Activated T-helper 17 cell treated with anti-CD3 and anti-CD28 coated beads, Interleukin-2, amount 50 U/mL, for 72 hours (primary cell): ENCODE results near the gene EMSY. TPM values are rescaled to one million over a fixed set of nuclear protein-coding genes. Genes with fewer than 3 reads are reported as not detected.
"Not testable (repeated sequence)": the region's sequence is repeated elsewhere in the genome, so short reads cannot be mapped to it uniquely, and the experiment has no call there.

Experiments
- ATAC-seq: fragments of 150-1000 bp; cut with Tn5 transposase; replicated peaks from 2 replicates; pipeline ENCODE4 v1.10.0; 2021; ENCODE audit warnings: mild to moderate bottlenecking, moderate library complexity
- H3K27ac Mint-ChIP-seq: one replicate; pipeline ENCODE4 v1.8.0; 2022; ENCODE audit warnings: mixed read lengths
- H3K27me3 Mint-ChIP-seq: one replicate; pipeline ENCODE4 v1.8.0; 2022; ENCODE audit warnings: mixed read lengths
- H3K36me3 Mint-ChIP-seq: one replicate; pipeline ENCODE4 v1.8.0; 2022; ENCODE audit warnings: low read depth, mild to moderate bottlenecking, mixed read lengths
- H3K4me1 Mint-ChIP-seq: one replicate; pipeline ENCODE4 v1.8.0; 2022; ENCODE audit warnings: mixed read lengths
- H3K4me3 Mint-ChIP-seq: one replicate; pipeline ENCODE4 v1.8.0; 2022; ENCODE audit warnings: mild to moderate bottlenecking, mixed read lengths
- H3K9me3 Mint-ChIP-seq: one replicate; pipeline ENCODE4 v1.8.0; 2022; ENCODE audit warnings: mixed read lengths
- total RNA-seq, 2 donors: library from RNA; stranded (reverse); gene quantifications; one replicate each; pipeline ENCODE4 v1.2.3, GENCODE V29; 2022

Gene EMSY, protein sequence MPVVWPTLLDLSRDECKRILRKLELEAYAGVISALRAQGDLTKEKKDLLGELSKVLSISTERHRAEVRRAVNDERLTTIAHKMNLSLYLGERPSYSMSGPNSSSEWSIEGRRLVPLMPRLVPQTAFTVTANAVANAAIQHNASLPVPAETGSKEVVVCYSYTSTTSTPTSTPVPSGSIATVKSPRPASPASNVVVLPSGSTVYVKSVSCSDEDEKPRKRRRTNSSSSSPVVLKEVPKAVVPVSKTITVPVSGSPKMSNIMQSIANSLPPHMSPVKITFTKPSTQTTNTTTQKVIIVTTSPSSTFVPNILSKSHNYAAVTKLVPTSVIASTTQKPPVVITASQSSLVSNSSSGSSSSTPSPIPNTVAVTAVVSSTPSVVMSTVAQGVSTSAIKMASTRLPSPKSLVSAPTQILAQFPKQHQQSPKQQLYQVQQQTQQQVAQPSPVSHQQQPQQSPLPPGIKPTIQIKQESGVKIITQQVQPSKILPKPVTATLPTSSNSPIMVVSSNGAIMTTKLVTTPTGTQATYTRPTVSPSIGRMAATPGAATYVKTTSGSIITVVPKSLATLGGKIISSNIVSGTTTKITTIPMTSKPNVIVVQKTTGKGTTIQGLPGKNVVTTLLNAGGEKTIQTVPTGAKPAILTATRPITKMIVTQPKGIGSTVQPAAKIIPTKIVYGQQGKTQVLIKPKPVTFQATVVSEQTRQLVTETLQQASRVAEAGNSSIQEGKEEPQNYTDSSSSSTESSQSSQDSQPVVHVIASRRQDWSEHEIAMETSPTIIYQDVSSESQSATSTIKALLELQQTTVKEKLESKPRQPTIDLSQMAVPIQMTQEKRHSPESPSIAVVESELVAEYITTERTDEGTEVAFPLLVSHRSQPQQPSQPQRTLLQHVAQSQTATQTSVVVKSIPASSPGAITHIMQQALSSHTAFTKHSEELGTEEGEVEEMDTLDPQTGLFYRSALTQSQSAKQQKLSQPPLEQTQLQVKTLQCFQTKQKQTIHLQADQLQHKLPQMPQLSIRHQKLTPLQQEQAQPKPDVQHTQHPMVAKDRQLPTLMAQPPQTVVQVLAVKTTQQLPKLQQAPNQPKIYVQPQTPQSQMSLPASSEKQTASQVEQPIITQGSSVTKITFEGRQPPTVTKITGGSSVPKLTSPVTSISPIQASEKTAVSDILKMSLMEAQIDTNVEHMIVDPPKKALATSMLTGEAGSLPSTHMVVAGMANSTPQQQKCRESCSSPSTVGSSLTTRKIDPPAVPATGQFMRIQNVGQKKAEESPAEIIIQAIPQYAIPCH (N-terminal part only)
- total RNA-seq: 10 to 100 TPM; 30.3 to 52.1 TPM

- Mint-ChIP-seq H3K4me3 (peak within 1 kb of the TSS; percentile 98), H3K36me3 (peaks cover 81% of the 10 kb centered on the region), H3K4me1 (peaks cover 14% of the 10 kb centered on the region), H3K27me3 (no peaks in the 10 kb centered on the region), H3K27ac (peak within 1 kb of the TSS; percentile 100), H3K9me3 (no peaks in the 10 kb centered on the region)
- ATAC-seq: peak; percentile 95
These were observed at the start of gene EMSY for GRCh38 chr11:76444384-76445120. Gene EMSY (plus strand): TSS chr11:76445018. CDS start chr11:76446939, 1,921 bp downstream.

DNA sequence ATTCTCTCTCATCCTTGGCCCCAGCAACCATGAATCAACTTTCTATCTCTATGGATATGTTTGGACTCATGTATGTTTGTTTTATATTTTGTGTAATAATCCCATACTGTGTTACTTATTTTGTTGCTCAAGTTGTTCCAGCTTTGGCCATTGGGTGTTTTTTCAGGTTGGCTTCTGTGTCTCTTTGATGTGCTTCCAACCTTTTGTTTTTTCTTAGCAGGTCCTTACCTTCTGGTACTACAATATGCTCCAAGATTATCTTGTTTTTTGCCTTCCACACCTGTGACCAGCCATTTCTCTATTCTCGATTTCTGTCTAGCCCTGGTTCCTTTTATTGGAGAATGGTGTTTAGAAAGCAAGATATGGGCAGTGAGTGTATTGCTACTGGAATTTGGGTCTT, 49.5 kb upstream of the EMSY start:
- Mint-ChIP-seq H3K4me3 (no peak overlapping the region), H3K4me1 (no peaks in the 10 kb centered on the region), H3K27ac (no peak overlapping the region), H3K9me3 (no peaks in the 10 kb centered on the region), H3K27me3 (no peaks in the 10 kb centered on the region), H3K36me3 (no peaks in the 10 kb centered on the region)
- no peak for ATAC-seq

GRCh38 chr11:76397383-76397782, 47.4 kb upstream of the EMSY start:
- H3K4me1 Mint-ChIP-seq: no peaks in the 10 kb centered on the region
- H3K27ac Mint-ChIP-seq: no peak overlapping the region
- no peak overlapping the region for H3K4me3 Mint-ChIP-seq
- no peaks in the 10 kb centered on the region for H3K9me3 Mint-ChIP-seq
- no peaks in the 10 kb centered on the region for H3K27me3 Mint-ChIP-seq
- H3K36me3 Mint-ChIP-seq: no peaks in the 10 kb centered on the region
- ATAC-seq: no peak

- Mint-ChIP-seq H3K9me3 (no peaks in the 10 kb centered on the region), H3K4me1 (no peaks in the 10 kb centered on the region), H3K4me3 (no peak overlapping the region), H3K36me3 (no peaks in the 10 kb centered on the region), H3K27me3 (no peaks in the 10 kb centered on the region), H3K27ac (no peak overlapping the region)
- ATAC-seq: no peak
These were observed 43.9 kb upstream of the EMSY start for GRCh38 chr11:76400967-76401366.

- not testable (repeated sequence) for H3K27me3 Mint-ChIP-seq, ATAC-seq, H3K4me3 Mint-ChIP-seq, H3K4me1 Mint-ChIP-seq, H3K27ac Mint-ChIP-seq, H3K9me3 Mint-ChIP-seq, H3K36me3 Mint-ChIP-seq
These were observed 43.3 kb upstream of the EMSY start for GRCh38 chr11:76401484-76401883.

GRCh38 chr11:76406359-76406758, 38.5 kb upstream of the EMSY start:
- Mint-ChIP-seq H3K9me3 (no peaks in the 10 kb centered on the region), H3K27me3 (no peaks in the 10 kb centered on the region), H3K36me3 (no peaks in the 10 kb centered on the region)

DNA sequence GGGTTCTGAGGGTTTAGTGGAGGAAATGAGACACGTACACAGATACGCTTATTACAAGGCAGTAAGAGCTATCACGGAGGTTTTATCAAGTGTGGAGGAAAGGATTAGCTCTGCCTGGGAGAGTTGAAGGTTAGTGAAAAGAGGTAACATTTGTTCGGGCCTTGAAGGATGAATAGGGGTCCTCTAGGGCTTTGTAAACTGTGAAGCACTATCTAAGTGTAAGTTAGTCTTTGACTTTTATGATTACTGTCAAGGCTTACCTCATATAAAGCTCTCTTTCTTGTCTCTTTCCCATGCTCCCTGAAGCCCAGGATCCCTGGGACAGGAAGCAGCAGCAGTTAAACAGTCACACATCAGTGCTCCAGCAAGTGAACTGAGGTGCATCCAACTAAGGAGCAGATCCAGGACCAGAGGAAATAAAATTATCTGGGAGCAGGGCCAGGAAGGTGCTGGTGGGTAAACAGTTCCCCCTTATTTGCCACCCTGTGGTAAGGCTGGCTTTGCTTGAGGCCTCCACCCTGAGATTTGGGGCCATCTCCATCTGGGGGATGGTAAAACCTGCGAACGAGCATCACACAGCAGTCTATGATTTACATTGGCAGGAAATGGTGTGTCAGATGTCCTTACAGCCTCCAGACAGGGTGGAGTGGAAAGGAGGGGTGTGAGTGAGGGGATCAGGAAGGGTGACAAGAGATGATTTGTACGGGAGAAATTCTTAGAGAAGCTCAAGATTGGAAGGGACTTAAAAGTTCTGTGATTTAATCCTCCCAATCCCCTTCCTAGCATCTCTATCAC, 36.5 kb upstream of the EMSY start:
- no peak overlapping the region for H3K4me3 Mint-ChIP-seq
- H3K27ac Mint-ChIP-seq: no peak overlapping the region
- H3K4me1 Mint-ChIP-seq: no peaks in the 10 kb centered on the region
- no peaks in the 10 kb centered on the region for H3K36me3 Mint-ChIP-seq
- no peak for ATAC-seq
- no peaks in the 10 kb centered on the region for H3K27me3 Mint-ChIP-seq
- H3K9me3 Mint-ChIP-seq: no peaks in the 10 kb centered on the region

More at GRCh38 chr11:76406359-76406758, 38.5 kb upstream of the EMSY start:
- Mint-ChIP-seq H3K27ac (no peak overlapping the region), H3K4me3 (no peak overlapping the region), H3K4me1 (no peaks in the 10 kb centered on the region)
- ATAC-seq: no peak

- no peak overlapping the region for H3K4me3 Mint-ChIP-seq
- H3K9me3 Mint-ChIP-seq: no peaks in the 10 kb centered on the region
- H3K27ac Mint-ChIP-seq: no peak overlapping the region
- H3K4me1 Mint-ChIP-seq: no peaks in the 10 kb centered on the region
- H3K36me3 Mint-ChIP-seq: no peaks in the 10 kb centered on the region
- H3K27me3 Mint-ChIP-seq: peaks cover under 1% of the 10 kb centered on the region
- no peak for ATAC-seq
These were observed 33.9 kb upstream of the EMSY start for GRCh38 chr11:76410851-76411357.

DNA sequence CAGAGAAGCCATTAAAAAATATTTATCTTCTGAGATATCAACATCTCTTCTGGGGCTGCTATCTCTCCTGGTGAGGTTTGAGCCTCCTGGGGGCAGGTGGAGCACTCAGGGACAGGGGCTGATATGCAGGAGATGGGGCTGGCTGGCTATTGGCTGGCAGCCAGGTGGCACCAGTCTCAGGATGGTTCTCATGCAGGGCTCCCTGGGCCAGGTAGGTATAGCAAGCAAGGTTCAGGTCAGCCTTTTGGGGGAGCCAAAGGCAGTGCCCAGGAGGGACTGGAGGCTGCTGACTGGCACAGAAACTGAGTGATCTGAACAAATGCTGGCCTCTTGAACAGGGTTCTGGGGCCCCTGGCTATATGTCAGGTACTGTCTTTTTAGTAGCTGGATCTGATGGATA, 29.7 kb upstream of the EMSY start:
- Mint-ChIP-seq H3K9me3 (no peaks in the 10 kb centered on the region), H3K36me3 (no peaks in the 10 kb centered on the region), H3K27ac (no peak overlapping the region), H3K27me3 (peaks cover 9% of the 10 kb centered on the region), H3K4me1 (no peaks in the 10 kb centered on the region), H3K4me3 (no peak overlapping the region)
- ATAC-seq: no peak

- no peak for ATAC-seq
- no peaks in the 10 kb centered on the region for H3K9me3 Mint-ChIP-seq
- H3K27ac Mint-ChIP-seq: no peak overlapping the region
- H3K4me1 Mint-ChIP-seq: peaks cover 8% of the 10 kb centered on the region
- peaks cover 9% of the 10 kb centered on the region for H3K27me3 Mint-ChIP-seq
- no peak overlapping the region for H3K4me3 Mint-ChIP-seq
- no peaks in the 10 kb centered on the region for H3K36me3 Mint-ChIP-seq
These were observed 24.9 kb upstream of the EMSY start for GRCh38 chr11:76419896-76420295.

GRCh38 chr11:76424379-76424778, 20.4 kb upstream of the EMSY start:
- Mint-ChIP-seq H3K4me3 (peak overlapping the region; percentile 14), H3K4me1 (peaks cover 11% of the 10 kb centered on the region), H3K27ac (peak overlapping the region; percentile 1), H3K9me3 (no peaks in the 10 kb centered on the region), H3K27me3 (peaks cover 11% of the 10 kb centered on the region), H3K36me3 (no peaks in the 10 kb centered on the region)
- peak; percentile 95 for ATAC-seq

DNA sequence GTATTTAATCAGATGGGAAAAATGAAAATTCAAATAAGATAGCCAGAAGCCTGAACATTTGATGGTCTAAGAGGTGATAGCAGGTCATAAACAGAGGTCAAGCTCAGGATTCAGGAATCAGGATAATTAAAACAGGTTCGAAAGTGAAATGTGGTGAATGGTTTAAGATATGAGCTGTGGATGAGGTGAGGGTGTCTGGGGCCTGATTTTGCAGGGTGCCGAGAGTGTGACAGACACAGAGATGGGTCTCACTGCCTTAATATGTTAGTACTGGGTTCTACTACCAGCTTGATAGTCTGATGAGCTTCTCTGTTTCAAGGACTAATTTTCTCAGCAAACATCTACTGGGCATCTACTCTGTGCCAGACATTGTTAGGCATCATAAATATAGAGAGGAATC, 19.9 kb upstream of the EMSY start:
- peaks cover 11% of the 10 kb centered on the region for H3K4me1 Mint-ChIP-seq
- H3K36me3 Mint-ChIP-seq: no peaks in the 10 kb centered on the region
- peak overlapping the region; percentile 1 for H3K27ac Mint-ChIP-seq
- peak overlapping the region; percentile 14 for H3K4me3 Mint-ChIP-seq
- H3K27me3 Mint-ChIP-seq: peaks cover 11% of the 10 kb centered on the region
- H3K9me3 Mint-ChIP-seq: no peaks in the 10 kb centered on the region
- ATAC-seq: peak; percentile 71

DNA sequence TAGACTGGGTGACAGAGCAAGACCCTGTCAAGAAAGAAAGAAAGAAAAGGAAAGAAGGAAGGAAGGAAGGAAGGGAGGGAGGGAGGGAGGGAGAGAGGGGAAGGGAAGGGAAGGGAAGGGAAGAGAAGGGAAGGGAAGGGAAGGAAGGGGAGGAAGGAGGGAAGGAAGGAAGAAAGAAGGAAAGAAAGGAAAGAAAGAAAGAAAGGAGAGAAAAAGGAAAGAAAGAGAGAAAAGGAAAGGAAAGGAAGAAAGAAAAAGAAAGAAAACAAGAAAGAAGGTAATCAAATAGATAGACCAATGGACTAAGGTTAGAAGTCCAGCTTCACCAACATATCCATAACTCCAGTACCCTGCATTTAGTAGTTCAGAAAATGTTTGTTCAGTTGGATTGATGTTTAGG, 18.2 kb upstream of the EMSY start:
- H3K27me3 Mint-ChIP-seq: peaks cover 11% of the 10 kb centered on the region
- H3K27ac Mint-ChIP-seq: no peak overlapping the region

More for the DNA sequence above, 18.2 kb upstream of the EMSY start:
- no peak for ATAC-seq
- peaks cover 11% of the 10 kb centered on the region for H3K4me1 Mint-ChIP-seq
- H3K9me3 Mint-ChIP-seq: no peaks in the 10 kb centered on the region
- no peak overlapping the region for H3K4me3 Mint-ChIP-seq
- no peaks in the 10 kb centered on the region for H3K36me3 Mint-ChIP-seq
